MCF 10A (cell line): Measurements from ENCODE around the gene MAML2. TPM values are rescaled to one million over a fixed set of nuclear protein-coding genes. Genes with fewer than 3 reads are reported as not detected.

Experiments
- BruUV-seq: library from RNA; stranded (reverse); fragments of 400-500 nt; replicated peaks from 2 replicates; lab custom pipeline; 2021; lab: Mats Ljungman, UMichigan
- CTCF ChIA-PET: fragments of 300-600 bp; sonication (Branson Sonifier 250); formaldehyde crosslinking; extraction: SDS; loops from one replicate; lab custom pipeline; 2021; ENCODE audit warnings: antibody characterized with exemption, inconsistent platforms; lab: Yijun Ruan, JAX
- POLR2A ChIA-PET: fragments of 300-600, 350-650 bp; sonication (Branson Sonifier 250); formaldehyde crosslinking; extraction: SDS; loops from one replicate; lab custom pipeline; 2020; ENCODE audit warnings: antibody characterized with exemption, inconsistent platforms; lab: Yijun Ruan, JAX
- DNase-seq: peaks from one replicate; pipeline ENCODE4 v3.0.0-alpha.2; 2018; ENCODE audit not compliant: unreplicated experiment
- H3K27ac Mint-ChIP-seq: one replicate; pipeline ENCODE4 v1.8.0; 2022; ENCODE audit warnings: mild to moderate bottlenecking, low read depth, mixed read lengths; ENCODE audit not compliant: unreplicated experiment
- H3K27me3 Mint-ChIP-seq: one replicate; pipeline ENCODE4 v1.8.0; 2022; ENCODE audit warnings: mixed read lengths; ENCODE audit not compliant: insufficient read depth, unreplicated experiment
- H3K36me3 Mint-ChIP-seq: one replicate; pipeline ENCODE4 v1.8.0; 2022; ENCODE audit warnings: mild to moderate bottlenecking, moderate library complexity, mixed read lengths; ENCODE audit not compliant: insufficient read depth, unreplicated experiment
- H3K4me1 Mint-ChIP-seq: one replicate; pipeline ENCODE4 v1.8.0; 2022; ENCODE audit warnings: mixed read lengths; ENCODE audit not compliant: insufficient read depth, unreplicated experiment
- H3K4me3 Mint-ChIP-seq: one replicate; pipeline ENCODE4 v1.8.0; 2022; ENCODE audit warnings: mild to moderate bottlenecking, moderate library complexity, mixed read lengths; ENCODE audit not compliant: unreplicated experiment
- H3K9me3 Mint-ChIP-seq: one replicate; pipeline ENCODE4 v1.8.0; 2022; ENCODE audit warnings: mixed read lengths; ENCODE audit not compliant: unreplicated experiment
- CTCF ChIP-seq: fragments of 200-600 bp; IDR thresholded peaks from one replicate; pipeline ENCODE4 v1.8.0; 2022; ENCODE audit warnings: antibody characterized with exemption, mild to moderate bottlenecking; ENCODE audit not compliant: unreplicated experiment
- intact Hi-C: fragments of 100-400 bp; cut with micrococcal nuclease; formaldehyde crosslinking; loops from 2 replicates; pipeline ENCODE4 v1.14.1; 2022
- total RNA-seq: library from RNA; stranded (reverse); gene quantifications from 2 replicates; pipeline ENCODE4 v1.2.3, GENCODE V29; 2022

The MAML2 gene
- total RNA-seq, 1 experiment from 2014 or later, result 8.6 TPM

- Mint-ChIP-seq H3K4me3 (no peak overlapping the region), H3K36me3 (peaks cover 11% of the 10 kb centered on the region), H3K27me3 (no peaks in the 10 kb centered on the region), H3K27ac (no peak overlapping the region), H3K4me1 (peaks cover 35% of the 10 kb centered on the region), H3K9me3 (no peaks in the 10 kb centered on the region)
- intact Hi-C loops, result no loop called here
- BruUV-seq, result no TSS peak
- ChIA-PET POLR2A (interaction anchor here (1.0 kb wide), 1 partner anchor 15 kb away, joined by 3 read pairs; no protein-coding TSS in a partner anchor), CTCF (interaction anchor here (1.0 to 2.0 kb wide), 2 partner anchors 17 to 121 kb away, joined by 3 to 5 read pairs; partner anchors contain the start of gene MAML2)
- no peak for TF ChIP-seq CTCF
- no peak for DNase-seq
These were observed 120.9 kb downstream of the MAML2 start for GRCh38 chr11:96222102-96222501.

- DNase-seq, result no peak
- TF ChIP-seq CTCF, result no peak
- H3K4me3 Mint-ChIP-seq, result no peak overlapping the region
- no peaks in the 10 kb centered on the region for H3K9me3 Mint-ChIP-seq
- CTCF ChIA-PET, result interaction anchor here (1.0 to 2.0 kb wide), 2 partner anchors 18 to 121 kb away, joined by 3 to 5 read pairs; partner anchors contain the start of gene MAML2
- POLR2A ChIA-PET, result interaction anchor here (0.7 to 1.2 kb wide), 2 partner anchors 21 to 22 kb away, joined by 3 to 5 read pairs; no protein-coding TSS in a partner anchor
- H3K4me1 Mint-ChIP-seq, result peaks cover 33% of the 10 kb centered on the region
- no TSS peak for BruUV-seq
- intact Hi-C loops, result no loop called here
- no peak overlapping the region for H3K27ac Mint-ChIP-seq
- no peaks in the 10 kb centered on the region for H3K27me3 Mint-ChIP-seq
- H3K36me3 Mint-ChIP-seq, result peaks cover 11% of the 10 kb centered on the region
These were observed 121.5 kb downstream of the MAML2 start for GRCh38 chr11:96221244-96222070.

- Mint-ChIP-seq H3K27ac (peak overlapping the region; percentile 88), H3K27me3 (no peaks in the 10 kb centered on the region), H3K4me3 (no peak overlapping the region), H3K9me3 (no peaks in the 10 kb centered on the region), H3K4me1 (peaks cover 40% of the 10 kb centered on the region), H3K36me3 (peaks cover 11% of the 10 kb centered on the region)
- TF ChIP-seq CTCF, result no peak
- ChIA-PET CTCF (interaction anchor here (0.7 to 1.0 kb wide), 2 partner anchors 23 to 196 kb away, joined by 3 read pairs; no protein-coding TSS in a partner anchor), POLR2A (interaction anchor here (0.6 to 3.6 kb wide), 6 partner anchors 7 to 88 kb away, joined by 3 to 15 read pairs (median 4); no protein-coding TSS in a partner anchor)
- no TSS peak for BruUV-seq
- intact Hi-C loops, result no loop called here
- peak; percentile 43 for DNase-seq
These were observed 122.9 kb downstream of the MAML2 start for GRCh38 chr11:96219981-96220623.

- Mint-ChIP-seq H3K36me3 (peaks cover 4% of the 10 kb centered on the region), H3K27ac (no peak overlapping the region), H3K9me3 (no peaks in the 10 kb centered on the region), H3K4me1 (peaks cover 33% of the 10 kb centered on the region), H3K4me3 (no peak overlapping the region), H3K27me3 (no peaks in the 10 kb centered on the region)
- ChIA-PET POLR2A (interaction anchor here (3.6 kb wide), 1 partner anchor 9 kb away, joined by 15 read pairs; no protein-coding TSS in a partner anchor), CTCF (interaction anchor here (0.8 kb wide), 1 partner anchor 9 kb away, joined by 3 read pairs; no protein-coding TSS in a partner anchor)
- no TSS peak for BruUV-seq
- no peak for TF ChIP-seq CTCF
- intact Hi-C loops, result no loop called here
- no peak for DNase-seq
These were observed 124.1 kb downstream of the MAML2 start for GRCh38 chr11:96218901-96219300.
